HG03159 (cell line): ENCODE measurements around the gene IL12RB2.
A peak's percentile ranks its signal among the peaks of the same experiment; 100 is the strongest.

ENCODE experiments used
- ATAC-seq: cut with Tn5 transposase; IDR thresholded peaks from one replicate; pipeline ENCODE4 v1.9.1; 2021; ENCODE audit warnings: mild to moderate bottlenecking, moderate library complexity; ENCODE audit not compliant: unreplicated experiment

The IL12RB2 gene, protein sequence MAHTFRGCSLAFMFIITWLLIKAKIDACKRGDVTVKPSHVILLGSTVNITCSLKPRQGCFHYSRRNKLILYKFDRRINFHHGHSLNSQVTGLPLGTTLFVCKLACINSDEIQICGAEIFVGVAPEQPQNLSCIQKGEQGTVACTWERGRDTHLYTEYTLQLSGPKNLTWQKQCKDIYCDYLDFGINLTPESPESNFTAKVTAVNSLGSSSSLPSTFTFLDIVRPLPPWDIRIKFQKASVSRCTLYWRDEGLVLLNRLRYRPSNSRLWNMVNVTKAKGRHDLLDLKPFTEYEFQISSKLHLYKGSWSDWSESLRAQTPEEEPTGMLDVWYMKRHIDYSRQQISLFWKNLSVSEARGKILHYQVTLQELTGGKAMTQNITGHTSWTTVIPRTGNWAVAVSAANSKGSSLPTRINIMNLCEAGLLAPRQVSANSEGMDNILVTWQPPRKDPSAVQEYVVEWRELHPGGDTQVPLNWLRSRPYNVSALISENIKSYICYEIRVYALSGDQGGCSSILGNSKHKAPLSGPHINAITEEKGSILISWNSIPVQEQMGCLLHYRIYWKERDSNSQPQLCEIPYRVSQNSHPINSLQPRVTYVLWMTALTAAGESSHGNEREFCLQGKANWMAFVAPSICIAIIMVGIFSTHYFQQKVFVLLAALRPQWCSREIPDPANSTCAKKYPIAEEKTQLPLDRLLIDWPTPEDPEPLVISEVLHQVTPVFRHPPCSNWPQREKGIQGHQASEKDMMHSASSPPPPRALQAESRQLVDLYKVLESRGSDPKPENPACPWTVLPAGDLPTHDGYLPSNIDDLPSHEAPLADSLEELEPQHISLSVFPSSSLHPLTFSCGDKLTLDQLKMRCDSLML

DNA sequence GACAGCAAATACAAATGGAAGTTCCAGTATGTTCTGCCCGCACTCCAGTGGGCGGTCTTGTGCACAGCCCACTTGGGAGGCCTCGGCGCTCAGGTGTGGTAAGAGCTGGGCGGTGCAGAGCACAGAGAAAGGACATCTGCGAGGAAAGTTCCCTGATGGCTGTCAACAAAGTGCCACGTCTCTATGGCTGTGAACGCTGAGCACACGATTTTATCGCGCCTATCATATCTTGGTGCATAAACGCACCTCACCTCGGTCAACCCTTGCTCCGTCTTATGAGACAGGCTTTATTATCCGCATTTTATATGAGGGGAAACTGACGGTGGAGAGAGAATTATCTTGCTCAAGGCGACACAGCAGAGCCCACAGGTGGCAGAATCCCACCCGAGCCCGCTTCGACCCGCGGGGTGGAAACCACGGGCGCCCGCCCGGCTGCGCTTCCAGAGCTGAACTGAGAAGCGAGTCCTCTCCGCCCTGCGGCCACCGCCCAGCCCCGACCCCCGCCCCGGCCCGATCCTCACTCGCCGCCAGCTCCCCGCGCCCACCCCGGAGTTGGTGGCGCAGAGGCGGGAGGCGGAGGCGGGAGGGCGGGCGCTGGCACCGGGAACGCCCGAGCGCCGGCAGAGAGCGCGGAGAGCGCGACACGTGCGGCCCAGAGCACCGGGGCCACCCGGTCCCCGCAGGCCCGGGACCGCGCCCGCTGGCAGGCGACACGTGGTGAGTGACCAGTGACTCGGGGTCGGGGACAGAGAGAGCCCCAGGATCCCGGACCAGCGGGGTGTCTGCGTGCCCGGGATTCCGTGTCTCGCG, at the start of gene IL12RB2:
Gene IL12RB2, plus strand, starts transcription at position 623 of the 810 bp plus-strand sequence. CDS start 12,496 bp downstream, outside the sequence.
- no peak for ATAC-seq

DNA sequence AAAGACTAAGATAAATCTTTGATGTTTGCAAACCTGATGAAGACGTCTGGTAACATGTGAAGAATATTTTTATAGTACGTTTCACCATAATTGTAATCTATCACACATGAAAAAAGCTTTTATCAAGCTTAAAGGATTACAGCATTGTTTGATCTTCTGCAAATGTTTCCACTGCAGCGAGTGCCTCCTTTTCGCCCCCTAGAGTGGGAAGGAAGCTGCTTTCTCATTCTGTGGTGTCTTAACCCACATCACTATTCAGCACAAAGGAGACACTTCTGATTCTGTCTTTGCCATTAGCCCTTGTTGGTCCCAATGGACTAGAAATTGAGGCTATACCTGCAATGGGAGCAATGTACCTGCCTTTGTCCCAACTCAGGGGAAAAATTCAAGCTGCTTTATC, 46.0 kb upstream of the IL12RB2 start:
- no peak for ATAC-seq

DNA sequence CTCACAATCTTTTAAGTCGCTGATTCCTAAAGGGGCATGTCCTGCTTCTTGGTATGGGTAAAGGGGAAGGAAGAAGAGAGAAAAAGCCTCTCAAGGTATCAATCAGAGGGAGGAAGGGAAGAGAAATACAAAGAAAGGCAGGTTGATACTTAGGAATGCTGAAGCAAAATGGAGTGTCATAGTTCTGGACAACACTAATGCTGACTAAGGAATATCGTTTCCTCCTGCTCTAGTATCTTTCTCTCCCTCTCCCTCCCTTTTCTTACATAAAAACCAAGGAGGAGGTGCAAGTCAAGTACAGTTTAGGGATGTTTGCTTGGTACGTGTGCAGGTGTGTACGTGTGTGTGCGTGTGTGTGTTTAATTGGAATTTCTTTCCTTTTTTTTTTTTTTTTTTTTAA, 44.9 kb upstream of the IL12RB2 start:
- ATAC-seq, result no peak

DNA sequence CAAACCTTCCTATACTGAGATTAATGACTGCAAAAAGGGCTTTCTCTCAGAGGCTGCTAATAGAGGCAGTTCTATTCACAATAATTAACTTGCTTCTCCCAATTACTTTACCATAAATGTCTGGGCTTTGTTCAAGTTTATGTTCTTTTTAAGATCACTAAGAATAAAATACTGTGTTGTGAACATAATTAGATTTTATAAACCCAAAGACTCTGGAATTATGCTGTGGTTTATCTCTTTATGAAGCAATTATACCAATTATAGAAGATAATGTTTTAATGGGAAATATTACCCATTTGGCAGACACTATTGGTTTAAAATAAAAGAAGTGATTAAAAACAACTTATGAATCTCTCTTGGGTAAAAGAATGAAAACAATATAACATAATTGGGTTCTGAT, 43.5 kb upstream of the IL12RB2 start:
- no peak for ATAC-seq

DNA sequence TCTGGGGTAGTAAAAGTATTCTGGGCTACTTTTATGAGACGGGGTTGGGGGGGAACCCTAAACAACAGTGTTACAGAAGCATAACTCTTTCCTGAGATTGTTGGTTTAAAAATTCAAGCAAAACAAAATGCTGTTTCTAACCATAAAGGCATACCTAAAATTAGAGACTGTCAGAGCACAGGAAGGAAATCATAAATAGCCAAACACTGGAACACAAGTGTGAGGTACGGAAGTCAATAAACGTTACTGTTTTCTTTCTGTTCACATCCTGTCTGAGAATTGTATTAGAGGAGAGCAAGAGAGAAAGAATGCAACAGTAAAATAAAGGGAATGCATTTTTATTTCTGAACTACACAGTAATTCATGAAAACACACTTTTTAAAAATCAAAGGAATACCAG, 42.8 kb upstream of the IL12RB2 start:
- ATAC-seq, result no peak

DNA sequence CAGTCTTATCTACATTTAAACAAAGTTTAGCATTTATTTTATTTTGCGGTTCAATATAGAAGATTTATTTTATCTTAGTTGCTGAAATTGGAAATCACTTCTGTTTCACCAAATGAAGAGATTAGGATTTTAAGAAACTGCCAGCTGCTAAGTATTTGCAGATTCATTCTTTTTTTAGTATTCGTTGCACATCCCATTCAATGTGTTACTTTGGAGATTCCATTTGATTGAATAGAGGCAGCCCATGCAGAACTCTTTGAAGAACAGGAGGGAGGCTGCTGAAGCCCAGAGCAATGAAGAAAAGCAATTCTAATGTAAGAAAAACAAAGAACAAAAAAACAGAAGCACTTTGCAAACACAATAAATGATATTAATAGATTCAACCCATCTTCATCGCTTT, 38.6 kb upstream of the IL12RB2 start:
- no peak for ATAC-seq

DNA sequence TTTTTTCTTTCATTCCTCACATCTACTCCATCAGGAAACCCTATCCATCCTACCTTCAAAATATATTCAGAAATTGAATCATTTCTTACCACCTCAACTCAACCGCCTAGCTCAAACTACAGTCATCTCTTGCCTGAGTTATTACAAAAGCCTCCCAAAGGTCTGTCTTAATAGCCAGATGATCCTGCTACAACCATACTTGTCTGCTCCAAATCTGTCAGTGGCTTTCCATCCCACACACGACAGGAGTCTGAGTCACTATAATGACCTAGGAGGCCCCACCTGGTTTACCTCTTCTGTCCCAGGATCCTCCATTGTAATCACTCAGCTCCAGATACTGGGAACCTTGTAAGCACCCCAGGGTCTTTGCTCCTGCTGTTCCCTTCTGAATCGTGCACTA, 37.1 kb upstream of the IL12RB2 start:
- ATAC-seq, result no peak

DNA sequence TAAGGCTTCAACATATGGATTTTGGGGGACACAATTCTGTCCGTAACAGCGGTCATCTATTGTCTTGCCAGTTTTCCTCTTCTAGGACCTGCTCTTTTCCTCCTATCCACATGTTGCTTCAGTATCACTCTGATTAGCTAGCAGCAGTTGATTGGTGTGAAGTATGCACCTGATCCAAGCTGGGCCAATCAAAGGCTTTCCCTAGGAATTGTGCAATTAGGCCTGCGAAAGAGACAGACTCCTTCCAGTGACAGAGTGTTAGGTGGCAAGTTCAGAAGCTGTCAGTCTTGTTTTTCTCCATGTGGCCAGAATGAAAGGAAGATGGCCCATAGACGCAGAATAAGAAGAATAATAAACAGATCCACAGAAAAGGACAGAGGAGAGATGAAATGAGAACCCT, 34.1 kb upstream of the IL12RB2 start:
- ATAC-seq, result no peak

DNA sequence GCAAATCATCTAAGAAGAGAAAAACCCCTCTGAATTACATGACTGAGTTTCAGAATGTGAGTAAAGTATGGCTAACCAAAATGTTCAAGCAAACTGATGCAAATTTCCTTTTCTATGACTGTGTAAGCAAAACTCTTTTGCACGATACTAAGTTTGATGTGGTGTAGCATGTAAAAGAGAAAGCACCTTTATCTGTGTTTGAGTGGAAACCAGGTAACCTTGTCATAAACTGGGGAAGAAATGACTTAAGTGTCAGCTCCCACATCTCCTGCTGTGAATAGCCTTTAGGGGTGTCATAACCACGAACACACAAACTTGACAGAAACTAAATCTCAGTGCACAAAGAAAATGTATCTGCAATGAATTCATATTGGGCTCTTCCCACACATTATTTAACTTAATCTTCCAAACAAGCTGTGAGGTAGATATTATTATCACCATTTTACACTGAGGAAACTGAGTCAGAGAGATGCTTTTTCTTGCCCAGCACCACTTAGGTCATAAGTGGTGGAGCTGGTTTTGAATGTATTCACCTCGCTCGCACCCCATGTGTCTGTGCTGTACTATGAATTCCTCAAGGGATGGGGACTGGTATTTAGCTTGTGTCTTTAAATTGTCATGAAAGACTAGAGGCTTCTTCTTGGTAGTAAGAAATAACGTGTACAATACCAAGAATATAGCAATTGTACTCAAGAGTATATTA, 32.9 kb upstream of the IL12RB2 start:
- peak; percentile 70 for ATAC-seq

DNA sequence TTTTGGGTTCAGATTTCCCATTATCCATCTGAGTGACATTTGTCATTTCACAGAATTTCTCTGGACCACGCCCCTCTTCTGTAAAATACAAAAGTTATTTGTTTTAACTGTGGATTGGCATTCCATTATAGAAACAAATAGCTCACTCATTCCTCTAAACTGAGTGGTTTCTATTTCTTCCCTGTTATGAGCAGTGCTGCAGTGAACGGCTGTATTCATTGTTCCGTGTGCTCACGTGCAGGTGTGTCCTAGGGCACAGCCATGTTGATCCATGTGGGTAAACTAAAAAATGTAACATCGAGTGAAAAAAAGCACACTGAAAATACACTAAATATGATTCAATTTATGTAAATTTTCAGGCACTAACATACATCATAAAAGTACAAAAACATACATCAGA, 27.0 kb upstream of the IL12RB2 start:
- ATAC-seq, result no peak

DNA sequence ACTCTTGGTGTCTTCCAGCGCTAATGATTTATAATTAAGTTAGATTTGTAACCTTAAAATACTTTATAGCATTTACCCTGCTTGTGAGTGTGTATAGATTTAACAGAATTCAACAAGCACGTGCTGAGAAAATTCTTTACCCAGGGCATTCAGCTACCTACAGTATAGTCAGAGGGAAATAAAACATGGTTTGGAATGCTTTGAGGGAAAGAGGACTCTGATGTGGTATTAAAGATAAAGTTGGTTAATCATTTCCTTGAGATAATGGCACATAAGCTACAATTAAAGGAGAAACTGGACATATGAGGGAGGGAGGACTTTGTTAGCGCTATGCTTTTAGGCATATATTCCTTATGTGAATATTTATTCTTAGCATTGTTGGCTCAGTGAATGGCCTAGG, 26.4 kb upstream of the IL12RB2 start:
- ATAC-seq, result no peak

DNA sequence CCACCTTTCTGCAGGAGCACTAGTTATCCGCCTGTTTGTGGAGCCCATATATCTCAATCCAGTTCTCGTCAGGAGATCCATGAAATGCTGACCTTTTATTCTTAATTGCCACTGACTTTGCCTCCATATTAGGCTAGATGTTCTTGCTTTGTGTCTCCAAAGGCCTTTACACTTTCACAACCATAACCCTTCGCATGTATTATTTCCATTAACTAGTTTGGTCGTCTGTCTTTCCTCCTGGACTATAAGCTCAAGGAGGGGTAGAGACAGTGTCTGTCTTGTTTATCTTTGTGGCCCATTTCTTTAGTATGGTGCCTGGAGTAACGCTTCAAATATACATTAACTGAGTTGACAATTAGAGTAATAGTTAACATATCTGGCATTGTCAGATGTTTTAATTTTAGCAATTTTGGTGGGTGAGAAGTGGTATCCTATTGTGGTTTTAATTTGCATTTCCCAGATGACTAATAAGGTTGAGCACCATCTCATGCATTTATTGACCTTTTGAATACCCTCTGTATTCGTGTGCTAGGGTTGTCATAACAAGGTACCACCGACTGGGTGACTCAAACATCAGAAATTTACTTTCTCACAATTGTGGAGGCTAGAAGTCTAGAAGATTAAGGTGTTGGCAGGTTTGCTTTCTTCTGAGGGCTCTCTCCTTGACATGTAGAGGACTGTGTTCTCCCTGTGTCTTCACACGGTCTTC, 21.7 kb upstream of the IL12RB2 start:
- peak; percentile 92 for ATAC-seq

DNA sequence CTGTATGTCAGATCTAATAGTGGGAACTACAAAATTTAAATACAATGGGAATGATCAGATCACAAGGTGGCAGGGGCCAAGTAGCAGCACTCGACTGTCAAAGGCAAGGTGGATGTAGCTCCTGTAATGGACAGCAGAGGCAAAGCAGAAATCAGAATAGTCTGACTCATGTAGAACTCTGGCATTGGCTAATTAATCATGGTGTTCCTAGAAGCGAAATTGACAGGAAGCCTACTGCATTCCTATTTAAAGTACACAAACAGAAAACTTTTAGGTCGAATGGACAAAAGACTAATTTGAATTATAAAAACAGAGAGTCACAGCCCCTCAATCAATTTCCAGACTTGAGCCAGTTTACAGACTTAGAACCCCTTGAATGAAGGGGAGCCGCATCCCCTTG, 17.4 kb upstream of the IL12RB2 start:
- no peak for ATAC-seq

DNA sequence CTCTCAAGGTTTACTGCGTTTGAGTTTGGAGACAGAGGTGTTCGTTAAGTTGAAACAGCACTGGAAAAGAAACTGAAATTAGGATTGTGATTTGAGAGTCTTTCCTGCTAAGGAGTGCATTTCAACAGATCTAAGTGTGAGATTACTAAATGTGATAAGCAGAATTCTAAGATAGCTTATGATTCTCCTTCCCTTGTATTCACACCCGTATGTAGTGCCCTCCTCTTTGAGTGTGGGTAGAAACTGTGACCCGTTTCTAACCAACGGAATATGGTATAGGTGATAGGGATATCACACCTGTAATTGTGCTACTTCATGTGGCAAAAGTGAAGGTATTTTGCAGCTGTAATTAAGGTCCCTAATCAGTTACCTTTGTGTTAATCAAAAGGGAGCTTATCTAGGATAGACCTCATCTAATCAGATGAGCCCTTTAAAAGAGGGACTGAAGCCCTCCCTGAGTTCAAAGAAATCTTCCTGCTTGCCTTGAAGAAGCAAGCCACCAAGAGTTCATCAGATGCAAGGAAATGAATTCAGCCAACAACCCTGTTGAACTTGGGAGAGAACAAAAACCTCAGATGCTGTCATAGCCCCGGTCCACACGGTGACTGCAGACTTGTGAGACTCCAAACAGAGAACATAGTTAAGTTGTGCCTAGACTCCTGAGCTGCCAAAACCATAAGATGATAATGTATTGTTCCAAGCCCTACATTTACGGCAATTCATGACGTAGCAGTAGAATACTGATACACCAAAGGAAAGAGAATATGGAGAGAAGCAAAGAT, 12.6 kb upstream of the IL12RB2 start:
- ATAC-seq, result no peak

DNA sequence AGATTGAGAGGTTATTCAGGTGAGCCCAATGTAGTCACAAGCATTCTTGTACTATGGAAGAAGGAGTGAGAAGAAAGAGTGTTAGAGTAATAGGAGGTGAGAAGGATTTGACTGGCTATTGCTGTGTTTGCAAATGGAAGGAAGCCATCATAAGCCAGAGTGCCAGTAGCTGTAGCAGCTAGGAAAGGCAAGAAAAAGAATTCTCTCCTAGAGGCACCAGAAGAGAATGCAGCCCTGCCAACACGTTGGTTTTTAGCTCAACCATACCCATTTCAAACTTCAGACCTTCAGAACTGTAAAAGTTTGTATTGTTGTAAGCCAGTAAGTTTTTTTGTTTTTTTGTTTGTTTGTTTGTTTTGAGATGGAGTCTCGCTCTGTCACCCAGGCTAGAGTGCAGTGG, 8.9 kb upstream of the IL12RB2 start:
- no peak for ATAC-seq

DNA sequence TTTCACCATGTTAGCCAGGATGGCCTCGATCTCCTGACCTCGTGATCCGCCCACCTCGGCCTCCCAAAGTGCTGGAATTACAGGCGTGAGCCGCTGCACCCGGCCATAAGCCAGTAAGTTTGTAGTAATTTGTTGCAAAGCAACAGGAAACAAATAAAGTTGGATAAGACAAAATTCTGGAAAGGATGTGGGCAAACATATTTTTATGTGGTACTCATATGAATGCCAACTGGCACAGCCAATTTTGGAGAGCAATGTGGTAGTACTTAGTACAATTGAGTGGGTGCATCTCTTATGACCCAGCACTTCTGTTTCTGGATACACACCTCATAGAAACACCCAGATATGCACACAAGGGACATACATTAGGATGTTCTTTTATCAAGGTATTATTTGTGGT, 8.4 kb upstream of the IL12RB2 start:
- no peak for ATAC-seq

DNA sequence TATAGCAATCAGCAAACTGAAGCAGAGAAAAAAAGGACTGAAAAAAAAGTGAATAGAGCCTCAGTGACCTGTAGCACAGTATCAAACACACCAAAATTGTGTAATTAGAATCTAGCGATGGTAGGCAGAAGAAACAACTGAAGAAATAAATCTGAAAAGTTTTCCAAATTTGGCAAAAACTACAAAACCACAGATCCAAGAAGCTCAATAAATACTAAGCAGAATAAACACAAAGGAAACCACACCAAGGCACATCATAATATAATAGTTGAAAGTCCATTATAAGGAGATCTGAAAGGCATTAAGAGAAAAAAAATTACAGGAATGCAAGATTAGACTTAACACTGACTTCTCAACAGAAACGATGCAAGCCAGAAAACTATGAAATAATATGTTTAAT, 7.1 kb upstream of the IL12RB2 start:
- ATAC-seq, result no peak

DNA sequence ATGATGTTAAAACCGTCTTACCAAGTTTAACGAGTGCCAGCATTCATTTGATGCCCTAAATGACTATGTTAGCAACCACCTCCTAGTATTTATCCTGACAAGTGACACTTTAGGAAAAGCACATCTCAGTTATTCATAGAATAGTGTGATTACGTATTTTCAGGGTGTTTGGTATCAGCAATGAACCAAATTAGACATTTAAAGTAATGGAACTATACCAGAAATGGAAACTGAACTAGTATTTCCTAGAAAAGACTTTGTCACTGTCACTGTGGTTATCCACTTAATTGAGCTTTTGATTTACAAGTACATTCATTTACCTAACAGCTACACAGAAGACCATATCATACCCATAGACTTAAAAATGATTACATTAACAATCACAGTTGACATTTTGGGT, 3.6 kb upstream of the IL12RB2 start:
- ATAC-seq, result no peak

DNA sequence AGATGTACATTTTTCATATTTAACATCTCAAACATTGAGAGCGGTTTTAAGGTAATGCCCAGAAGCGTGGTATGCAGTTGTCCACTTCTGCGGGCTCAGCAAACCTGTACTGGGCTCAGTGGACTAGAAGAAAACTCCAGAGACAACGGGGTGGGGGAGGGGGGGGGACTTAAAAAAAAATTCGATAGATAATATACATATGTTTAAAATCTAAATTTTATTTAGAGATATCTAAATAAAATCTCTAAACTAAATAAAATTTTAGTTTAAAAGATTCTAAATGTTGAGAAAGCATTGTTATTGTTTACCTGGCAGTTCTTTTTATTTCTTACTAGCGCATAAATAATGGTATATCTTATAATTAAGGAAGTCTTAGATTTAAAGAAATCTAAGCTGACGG, 1.1 kb upstream of the IL12RB2 start:
- no peak for ATAC-seq
